Skeletal muscle satellite cell (primary cell): ENCODE data around the gene ZYX.

Source experiments
- H3K27me3 ChIP-seq: 2 replicates; pipeline ENCODE4 v1.7.0; 2013; ENCODE audit warnings: low read length; ENCODE audit not compliant: control insufficient read depth, insufficient read depth
- H3K36me3 ChIP-seq: 2 replicates; pipeline ENCODE4 v1.7.0; 2013; ENCODE audit warnings: mild to moderate bottlenecking, control low read depth, low read length; ENCODE audit not compliant: insufficient read depth
- H3K4me1 ChIP-seq: 2 replicates; pipeline ENCODE4 v1.7.0; 2013; ENCODE audit warnings: low read length; ENCODE audit not compliant: control insufficient read depth, insufficient read depth
- H3K4me2 ChIP-seq: 2 replicates; pipeline ENCODE4 v1.7.0; 2013; ENCODE audit warnings: mild to moderate bottlenecking, low read length
- H3K4me3 ChIP-seq: 2 replicates; pipeline ENCODE4 v1.7.0; 2013; ENCODE audit warnings: low read length
- H3K9ac ChIP-seq: 2 replicates; pipeline ENCODE4 v1.7.0; 2013; ENCODE audit warnings: mild to moderate bottlenecking, low read depth, low read length, moderate library complexity
- H3K9me3 ChIP-seq: replicated peaks from 2 replicates; pipeline ENCODE4 v1.7.0; 2013; ENCODE audit warnings: mild to moderate bottlenecking, control low read depth, low read length

The ZYX gene

DNA sequence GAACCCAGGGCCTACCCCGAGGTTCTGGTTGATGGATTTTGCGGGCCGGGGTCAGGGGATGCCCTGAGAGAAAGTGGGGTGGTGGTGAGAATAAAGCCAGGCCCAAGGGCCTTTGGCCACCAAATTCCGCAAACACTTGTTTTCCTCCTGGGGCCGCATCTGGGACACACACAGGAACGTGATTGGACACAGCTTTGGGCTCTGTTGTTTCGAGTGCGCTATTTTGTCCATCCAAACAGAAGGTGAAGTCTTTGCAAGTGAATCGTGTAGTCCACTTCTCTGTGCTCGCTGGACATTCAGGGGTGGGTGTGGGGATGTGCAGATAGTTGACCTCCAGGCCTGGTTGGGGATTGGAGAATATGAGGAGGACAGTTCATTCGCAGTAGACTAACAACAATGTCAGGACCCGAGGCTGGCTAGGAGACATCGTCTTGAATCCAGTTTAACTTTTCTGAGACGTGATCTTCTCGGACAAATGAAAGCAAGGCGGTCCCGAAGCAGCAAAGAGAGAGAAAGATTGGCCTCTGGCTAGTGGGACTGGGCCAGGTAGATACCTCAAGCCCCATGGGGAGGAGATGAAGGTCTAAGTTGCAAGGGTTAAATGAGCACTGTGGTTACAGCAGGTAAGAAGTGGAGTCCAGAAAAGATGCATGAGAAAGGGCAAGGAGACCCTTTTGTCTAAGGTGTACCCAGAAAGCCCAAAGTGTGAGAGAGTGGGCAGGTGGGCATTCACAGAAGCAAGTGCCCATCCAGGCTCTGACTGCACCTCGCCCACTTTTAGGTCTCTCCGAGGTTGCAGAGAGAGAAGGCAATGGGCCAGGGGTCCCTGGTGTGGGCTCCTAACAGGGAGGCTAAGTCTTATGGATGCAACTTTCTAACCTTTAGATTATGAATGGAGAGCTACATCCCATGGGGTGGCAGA lies 17.9 kb upstream of the ZYX start:
- peak overlapping the region; percentile 67 for H3K4me2 ChIP-seq
- H3K9me3 ChIP-seq, result no peaks in the 10 kb centered on the region
- no peaks in the 10 kb centered on the region for H3K36me3 ChIP-seq
- H3K27me3 ChIP-seq, result peaks cover 41% of the 10 kb centered on the region
- peaks cover 8% of the 10 kb centered on the region for H3K4me1 ChIP-seq
- H3K9ac ChIP-seq, result no peak overlapping the region
- peak overlapping the region; percentile 54 for H3K4me3 ChIP-seq

DNA sequence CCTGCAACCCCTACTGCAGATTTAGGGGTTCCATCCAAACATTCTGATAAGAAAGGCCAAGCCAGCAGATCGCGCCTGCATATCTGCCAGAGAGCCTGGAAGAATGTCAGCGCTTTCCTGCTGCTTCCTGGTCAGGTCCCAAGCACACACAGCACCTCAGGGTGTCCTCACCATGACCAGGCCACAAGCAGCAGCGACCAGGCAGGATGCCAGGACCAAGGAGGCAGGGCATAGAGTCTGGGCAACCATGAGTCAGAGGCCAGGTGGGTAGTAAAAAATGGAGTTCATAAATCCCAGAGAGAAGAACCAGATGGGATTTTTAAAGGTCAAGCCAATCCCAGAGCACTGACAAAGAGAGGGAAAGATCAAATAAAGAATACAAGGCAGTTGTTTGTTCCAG lies 13.2 kb upstream of the ZYX start:
- no peak overlapping the region for H3K4me2 ChIP-seq
- peaks cover 27% of the 10 kb centered on the region for H3K27me3 ChIP-seq
- no peak overlapping the region for H3K9ac ChIP-seq
- H3K36me3 ChIP-seq, result no peaks in the 10 kb centered on the region
- H3K4me1 ChIP-seq, result peaks cover 18% of the 10 kb centered on the region
- no peaks in the 10 kb centered on the region for H3K9me3 ChIP-seq
- no peak overlapping the region for H3K4me3 ChIP-seq

DNA sequence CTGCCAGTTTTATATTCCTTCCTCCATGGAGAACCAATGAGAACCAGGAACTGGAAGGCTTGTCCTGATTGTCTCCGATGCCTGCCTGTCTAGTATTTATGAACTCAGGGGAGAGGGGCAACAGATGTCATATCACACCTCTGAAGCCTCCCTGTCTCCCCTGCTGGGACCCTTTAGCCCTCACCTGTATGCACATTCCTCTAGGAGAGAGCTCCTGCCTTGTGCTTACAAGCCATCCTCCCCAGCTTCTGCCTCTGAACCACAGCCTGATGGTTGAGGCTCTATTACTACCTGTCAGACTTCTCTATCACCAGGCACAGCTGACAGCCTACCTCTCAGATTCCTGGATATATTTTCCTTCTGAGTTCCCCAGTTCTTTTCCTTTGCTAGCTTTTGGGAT lies 12.8 kb upstream of the ZYX start:
- Histone ChIP-seq H3K4me3 (no peak overlapping the region), H3K9me3 (no peaks in the 10 kb centered on the region), H3K27me3 (peaks cover 23% of the 10 kb centered on the region), H3K9ac (no peak overlapping the region), H3K36me3 (no peaks in the 10 kb centered on the region), H3K4me1 (peaks cover 18% of the 10 kb centered on the region), H3K4me2 (no peak overlapping the region)

DNA sequence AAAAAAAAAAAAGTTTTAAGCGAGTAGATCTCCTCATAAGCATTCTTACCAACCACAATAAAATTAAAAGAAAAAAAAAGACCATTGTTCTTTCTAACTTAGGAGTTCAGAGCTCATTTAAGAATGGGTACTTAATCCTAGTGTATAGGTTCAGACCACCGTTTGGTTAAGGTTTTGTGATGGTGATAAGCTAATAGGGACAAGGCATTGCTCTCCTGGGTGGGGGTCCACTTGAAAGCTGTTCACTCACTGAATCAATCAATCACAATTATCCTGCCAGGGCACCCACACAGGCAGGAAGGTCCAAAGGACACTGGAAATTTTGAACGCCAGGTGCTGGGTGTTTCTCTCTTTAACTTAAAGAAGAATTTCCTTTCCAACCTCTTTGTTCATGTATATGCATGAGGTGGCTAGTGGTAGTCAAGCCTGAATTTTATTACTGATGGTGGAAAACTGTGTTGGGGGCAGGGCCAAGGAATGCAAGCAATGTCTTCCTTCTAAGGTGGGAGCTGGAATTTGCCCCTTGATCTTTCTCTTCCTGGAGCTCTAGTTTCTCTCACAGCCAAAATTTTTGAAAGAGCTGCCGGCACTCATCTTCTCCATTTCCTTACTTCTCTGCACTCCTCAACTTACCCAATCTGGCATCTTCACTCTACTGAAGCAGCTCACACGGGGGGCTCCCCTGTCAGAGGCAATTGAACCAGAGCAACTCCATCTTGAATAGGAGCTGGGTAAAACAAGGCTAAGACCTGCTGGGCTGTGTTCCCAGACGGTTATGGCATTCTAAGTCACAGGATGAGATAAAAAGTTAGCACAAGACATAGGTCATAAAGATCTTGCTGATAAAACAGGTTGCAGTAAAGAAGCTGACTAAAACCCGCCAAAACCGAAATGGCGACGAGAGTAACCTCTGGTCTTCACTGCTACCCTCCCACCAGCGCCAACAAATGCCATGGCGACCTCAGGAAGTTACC lies 11.2 kb upstream of the ZYX start:
- Histone ChIP-seq H3K9ac (no peak overlapping the region), H3K4me2 (no peak overlapping the region), H3K9me3 (no peaks in the 10 kb centered on the region)

DNA sequence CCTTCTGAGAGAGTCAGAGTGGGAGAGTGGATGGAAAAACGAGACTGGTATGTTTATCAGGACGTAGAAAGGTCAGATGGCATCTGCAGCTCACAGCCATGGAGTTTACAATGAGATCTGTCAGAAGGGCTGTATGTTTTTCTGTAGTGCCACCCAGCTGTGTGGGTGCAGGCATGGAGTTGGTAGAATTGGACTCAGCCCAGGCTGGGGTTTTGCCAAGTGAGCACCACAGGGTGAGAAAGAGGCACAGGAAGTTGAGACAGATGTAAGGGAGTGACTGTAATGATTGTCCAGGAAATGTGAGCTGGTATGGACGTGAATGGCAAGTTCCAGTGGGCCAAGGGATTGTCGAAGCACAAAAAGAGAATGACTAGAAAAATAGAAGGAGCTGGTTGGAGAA lies 9.1 kb upstream of the ZYX start:
- peaks cover 38% of the 10 kb centered on the region for H3K4me1 ChIP-seq
- no peak overlapping the region for H3K4me3 ChIP-seq
- peaks cover under 1% of the 10 kb centered on the region for H3K27me3 ChIP-seq
- H3K9ac ChIP-seq, result no peak overlapping the region
- H3K36me3 ChIP-seq, result no peaks in the 10 kb centered on the region
- no peak overlapping the region for H3K4me2 ChIP-seq
- H3K9me3 ChIP-seq, result no peaks in the 10 kb centered on the region

More for the DNA sequence above, 11.2 kb upstream of the ZYX start:
- H3K27me3 ChIP-seq, result peaks cover 8% of the 10 kb centered on the region
- peaks cover 23% of the 10 kb centered on the region for H3K4me1 ChIP-seq
- no peaks in the 10 kb centered on the region for H3K36me3 ChIP-seq
- no peak overlapping the region for H3K4me3 ChIP-seq

DNA sequence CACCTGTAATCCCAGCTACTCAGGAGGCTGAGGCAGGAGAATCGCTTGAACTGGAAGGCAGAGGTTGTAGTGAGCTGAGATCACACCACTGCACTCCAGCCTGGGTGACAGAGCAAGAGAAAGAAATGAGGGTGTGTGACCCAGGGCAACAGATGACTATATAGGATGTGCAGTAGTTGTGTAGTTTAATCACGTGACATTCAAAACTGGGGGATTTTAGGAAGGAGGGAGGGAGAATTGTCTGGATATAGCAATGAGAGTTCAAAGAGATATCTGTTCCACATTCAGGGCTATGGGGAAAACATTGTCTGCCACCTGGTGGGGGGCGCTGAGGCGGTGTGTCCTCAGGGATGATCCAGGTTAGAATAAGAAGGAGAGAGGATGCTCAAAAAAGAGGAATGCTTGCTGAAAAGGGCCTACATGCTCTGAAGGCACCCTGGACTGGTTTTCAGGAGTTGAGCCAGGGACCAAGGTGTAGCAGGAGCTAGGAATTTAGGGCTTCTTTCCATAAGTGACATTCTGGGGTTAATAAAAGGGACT lies 7.8 kb upstream of the ZYX start:
- Histone ChIP-seq H3K9ac (no peak overlapping the region), H3K36me3 (no peaks in the 10 kb centered on the region), H3K4me1 (peaks cover 32% of the 10 kb centered on the region), H3K9me3 (no peaks in the 10 kb centered on the region), H3K4me2 (no peak overlapping the region), H3K4me3 (no peak overlapping the region), H3K27me3 (no peaks in the 10 kb centered on the region)

DNA sequence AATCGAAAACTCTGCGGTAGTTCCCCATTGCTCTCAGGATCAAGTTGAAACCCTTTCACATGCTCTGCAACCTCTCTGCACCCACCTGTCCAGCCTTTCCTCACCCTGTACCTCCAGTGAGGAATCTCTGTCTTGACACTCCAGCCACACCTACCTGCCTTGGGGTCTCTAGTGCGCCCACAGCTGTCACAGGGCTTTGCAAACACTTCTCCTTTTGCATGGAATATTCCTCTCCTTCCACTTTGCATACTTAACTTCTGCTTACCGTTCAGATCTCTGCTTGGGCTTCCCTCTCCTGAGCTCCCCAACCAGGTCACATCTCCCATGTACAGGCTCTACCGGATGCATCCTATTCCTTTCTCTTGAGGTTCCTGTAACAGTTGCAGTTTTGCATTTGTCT lies 6.6 kb upstream of the ZYX start:
- H3K27me3 ChIP-seq, result no peaks in the 10 kb centered on the region
- no peak overlapping the region for H3K4me3 ChIP-seq
- no peak overlapping the region for H3K9ac ChIP-seq
- H3K4me1 ChIP-seq, result peaks cover 38% of the 10 kb centered on the region
- no peaks in the 10 kb centered on the region for H3K36me3 ChIP-seq
- no peaks in the 10 kb centered on the region for H3K9me3 ChIP-seq
- no peak overlapping the region for H3K4me2 ChIP-seq

DNA sequence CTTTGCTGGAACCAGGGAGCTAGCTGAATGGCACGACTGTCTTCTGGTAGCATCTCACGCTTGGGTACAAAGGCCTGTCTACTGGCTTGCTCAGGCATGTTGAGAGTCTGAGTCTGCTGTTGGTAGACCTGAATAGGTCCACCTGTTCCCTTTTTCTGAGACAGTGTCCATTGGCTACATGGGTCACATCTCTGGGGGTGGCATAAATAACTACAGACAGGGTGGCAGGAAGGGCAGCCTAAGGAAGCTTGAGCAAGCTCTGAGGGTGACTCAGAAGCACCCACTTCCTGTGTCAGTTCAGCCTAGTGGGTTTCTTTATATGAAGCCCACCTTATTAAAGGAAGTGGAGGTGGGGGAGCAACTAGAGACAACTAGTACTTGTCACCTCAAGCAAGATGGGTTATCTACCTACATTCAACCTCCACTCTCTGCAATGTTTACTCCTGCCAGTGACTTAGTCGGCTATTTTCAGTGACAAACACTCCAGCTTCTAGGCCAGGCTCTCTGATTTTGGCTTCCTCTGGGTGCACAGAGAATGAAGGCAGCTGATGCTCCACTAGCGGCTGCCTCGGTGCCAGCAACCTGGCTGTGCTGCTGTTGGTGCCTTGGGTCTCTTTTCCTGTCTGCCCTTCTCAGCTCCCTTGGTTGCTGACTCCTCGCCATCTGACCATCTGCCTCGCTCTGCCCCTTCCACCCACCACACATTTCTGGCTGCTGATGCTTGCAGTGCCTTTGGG lies 5.7 kb upstream of the ZYX start:
- H3K4me1 ChIP-seq, result peaks cover 43% of the 10 kb centered on the region
- peak overlapping the region; percentile 15 for H3K9ac ChIP-seq

DNA sequence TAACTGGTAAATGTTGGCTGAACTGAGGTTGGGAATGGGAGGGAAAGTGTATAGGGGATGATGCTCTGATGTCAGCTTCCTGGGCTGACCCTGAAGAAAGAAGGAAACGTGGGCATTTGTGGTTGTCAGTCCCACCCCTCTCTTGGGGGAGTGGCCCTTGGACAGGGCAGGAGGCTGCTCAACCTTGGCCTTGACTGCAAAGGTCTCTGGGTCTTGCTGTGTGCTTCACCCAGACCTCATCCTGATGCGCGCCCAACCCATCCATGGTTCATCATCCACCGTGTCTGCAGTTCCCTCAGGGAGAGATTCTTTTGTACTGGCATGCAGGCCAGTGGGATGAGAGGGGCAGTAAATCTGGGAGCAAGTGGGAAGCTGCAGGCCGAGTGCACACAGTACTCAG lies 4.7 kb upstream of the ZYX start:
- Histone ChIP-seq H3K4me1 (peaks cover 43% of the 10 kb centered on the region), H3K9me3 (no peaks in the 10 kb centered on the region)

More for the DNA sequence above, 5.7 kb upstream of the ZYX start:
- Histone ChIP-seq H3K4me2 (peak overlapping the region; percentile 18), H3K9me3 (no peaks in the 10 kb centered on the region), H3K4me3 (peak overlapping the region; percentile 4), H3K36me3 (no peaks in the 10 kb centered on the region), H3K27me3 (no peaks in the 10 kb centered on the region)

DNA sequence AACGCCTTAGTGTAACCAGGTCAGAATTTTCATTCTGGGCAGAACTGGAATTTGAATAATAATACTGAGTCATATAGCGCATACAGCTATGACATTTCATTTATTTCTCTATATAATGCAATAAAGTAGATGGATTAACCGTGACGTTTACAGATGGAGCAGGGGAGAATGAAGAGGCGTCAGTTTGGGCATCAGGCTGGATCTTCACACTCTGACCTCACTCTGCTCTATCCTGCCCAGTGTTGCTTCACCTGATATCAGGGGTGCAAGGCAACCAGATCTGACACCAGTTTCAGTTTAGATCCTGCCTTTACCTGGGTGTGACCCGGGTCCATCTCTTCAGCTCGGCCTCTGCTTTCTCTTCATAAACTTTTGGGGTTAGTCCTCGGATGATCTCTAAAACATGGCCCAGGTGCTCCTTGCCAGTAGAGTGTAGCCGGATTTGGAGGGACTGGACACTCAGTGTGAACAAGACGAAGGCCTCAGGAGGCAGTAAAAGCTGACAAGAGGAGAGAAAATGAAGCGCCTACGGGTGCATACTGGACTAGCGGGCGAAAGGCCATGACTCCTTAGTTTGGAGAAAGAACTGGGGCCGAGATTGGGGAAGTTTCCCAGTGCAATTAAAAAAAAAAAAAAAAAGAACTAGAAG lies 1.4 kb upstream of the ZYX start:
- peak overlapping the region; percentile 95 for H3K4me2 ChIP-seq
- H3K9ac ChIP-seq, result peak overlapping the region; percentile 99
- peaks cover 50% of the 10 kb centered on the region for H3K4me1 ChIP-seq
- H3K4me3 ChIP-seq, result peak overlapping the region; percentile 93
- H3K9me3 ChIP-seq, result no peaks in the 10 kb centered on the region
- H3K27me3 ChIP-seq, result no peaks in the 10 kb centered on the region
- peaks cover 29% of the 10 kb centered on the region for H3K36me3 ChIP-seq

More for the DNA sequence above, 4.7 kb upstream of the ZYX start:
- no peaks in the 10 kb centered on the region for H3K27me3 ChIP-seq
- no peak overlapping the region for H3K4me2 ChIP-seq
- H3K36me3 ChIP-seq, result no peaks in the 10 kb centered on the region
- H3K4me3 ChIP-seq, result no peak overlapping the region
- H3K9ac ChIP-seq, result no peak overlapping the region
